C4-2B (cell line): ENCODE measurements around the gene IDUA.

Experiments used
- H3K27ac ChIP-seq: fragments of 450-650 bp; 2 replicates; pipeline ENCODE4 v1.5.1; 2017
- CTCF ChIP-seq: fragments of 450-650 bp; conservative IDR thresholded peaks from 2 replicates; pipeline ENCODE4 v1.5.1; 2017; ENCODE audit warnings: mild to moderate bottlenecking
- ZFX ChIP-seq: fragments of 450-650 bp; IDR thresholded peaks from 2 replicates; pipeline ENCODE4 v1.6.1; 2017

The IDUA gene

GRCh38 chr4:961351-962230, 25.3 kb upstream of the IDUA start:
- no peak for TF ChIP-seq ZFX
- no peak for TF ChIP-seq CTCF
- peak overlapping the region; percentile 91 for H3K27ac ChIP-seq

DNA sequence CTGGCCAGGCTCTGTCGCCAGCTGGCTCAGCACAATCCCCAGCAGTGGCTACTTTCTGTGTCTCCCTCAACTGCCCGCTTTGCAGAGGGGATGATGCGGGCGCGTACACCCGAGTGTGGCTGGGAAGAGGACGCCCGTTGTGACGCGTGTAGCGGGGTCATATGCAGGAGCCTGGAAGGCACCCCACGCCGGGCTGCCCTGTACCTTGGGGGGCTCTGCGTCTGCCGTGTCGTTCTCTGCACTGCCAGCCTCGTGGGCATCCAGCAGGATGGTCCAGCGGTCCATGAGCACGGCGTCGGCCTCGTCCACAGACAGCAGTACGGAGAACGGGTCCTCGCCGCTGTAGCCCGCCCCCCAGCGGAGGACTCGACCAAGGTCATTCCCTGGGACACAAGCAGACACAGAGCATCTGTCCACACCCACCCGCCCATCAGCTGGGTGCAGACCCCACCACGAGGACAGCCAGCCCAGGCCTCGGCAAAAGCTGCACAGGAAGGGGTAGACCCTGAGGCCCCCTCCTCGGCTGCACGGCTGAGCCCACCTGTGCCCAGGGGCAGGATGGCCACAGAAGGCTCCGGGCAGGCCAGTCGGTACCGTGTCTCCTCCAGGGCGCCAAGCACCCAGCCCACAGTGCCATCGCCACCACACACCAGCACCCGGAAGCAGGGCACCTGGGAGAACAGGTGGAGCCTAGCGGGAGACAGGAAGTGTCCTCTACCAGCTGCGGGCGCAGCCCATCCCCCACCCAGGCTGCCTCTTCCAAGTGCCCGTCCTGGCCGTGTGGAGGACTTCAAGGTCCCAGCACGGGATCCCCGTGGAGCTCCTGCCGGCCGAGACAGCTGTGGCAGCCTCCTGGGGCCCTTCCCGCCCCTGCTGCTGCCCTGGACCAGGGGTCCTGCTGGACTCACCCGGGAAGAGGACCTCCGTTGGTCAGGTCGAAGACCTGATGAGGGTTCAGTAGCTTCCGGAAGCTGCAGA, 24.3 kb upstream of the IDUA start:
- H3K27ac ChIP-seq: peak overlapping the region; percentile 91
- TF ChIP-seq CTCF: no peak; the same call in 1 of the 2 replicates
- no peak for TF ChIP-seq ZFX

DNA sequence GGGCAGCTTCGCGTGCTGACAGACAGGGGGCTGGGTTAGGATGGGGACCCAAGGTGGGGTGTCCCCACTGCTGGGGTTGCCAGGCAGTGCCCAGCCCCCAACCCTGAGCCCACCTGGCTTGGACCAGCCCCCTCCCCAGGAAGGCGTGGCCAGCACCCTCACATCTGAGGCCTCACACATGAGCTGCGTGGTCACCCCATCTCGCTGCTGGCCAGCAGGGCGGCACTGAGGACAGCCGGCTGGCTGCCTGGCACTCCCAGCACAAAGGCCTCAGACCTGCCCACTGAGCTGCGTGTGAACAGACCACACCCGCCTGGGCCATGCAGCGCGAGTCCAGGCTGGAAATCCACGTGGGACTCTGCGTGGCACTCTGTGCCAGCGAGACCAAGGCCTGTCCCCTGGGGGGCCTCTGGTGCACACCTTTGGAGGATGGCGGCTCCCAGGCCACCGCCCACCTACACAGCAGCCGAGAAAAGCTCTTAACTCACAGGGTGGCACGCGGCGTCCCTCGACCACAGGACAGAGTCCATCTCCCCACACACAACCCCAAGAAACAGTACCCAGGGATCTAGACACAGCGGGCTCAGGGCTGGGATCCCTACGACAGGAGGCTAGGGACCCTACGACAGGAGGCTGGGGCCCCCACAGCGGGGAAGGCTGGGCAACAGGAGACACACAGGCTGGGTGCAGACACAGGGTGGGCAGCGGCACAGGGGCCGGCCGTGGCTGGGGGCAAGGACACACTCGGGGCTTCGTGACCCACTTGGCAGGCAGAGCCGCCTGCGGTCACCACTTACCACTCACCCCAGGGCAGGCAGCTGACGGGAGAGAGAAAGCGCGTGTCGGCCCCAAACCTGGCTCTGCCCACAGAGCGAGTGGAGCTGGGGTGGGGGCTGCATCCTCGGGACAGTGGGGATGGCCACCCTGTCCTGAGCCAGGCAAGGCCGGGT, 23.3 kb upstream of the IDUA start:
- H3K27ac ChIP-seq: peak overlapping the region; percentile 91
- TF ChIP-seq CTCF: no peak
- TF ChIP-seq ZFX: 0 out of 2 replicates have a peak, but pooled peaks have one; percentile 3

DNA sequence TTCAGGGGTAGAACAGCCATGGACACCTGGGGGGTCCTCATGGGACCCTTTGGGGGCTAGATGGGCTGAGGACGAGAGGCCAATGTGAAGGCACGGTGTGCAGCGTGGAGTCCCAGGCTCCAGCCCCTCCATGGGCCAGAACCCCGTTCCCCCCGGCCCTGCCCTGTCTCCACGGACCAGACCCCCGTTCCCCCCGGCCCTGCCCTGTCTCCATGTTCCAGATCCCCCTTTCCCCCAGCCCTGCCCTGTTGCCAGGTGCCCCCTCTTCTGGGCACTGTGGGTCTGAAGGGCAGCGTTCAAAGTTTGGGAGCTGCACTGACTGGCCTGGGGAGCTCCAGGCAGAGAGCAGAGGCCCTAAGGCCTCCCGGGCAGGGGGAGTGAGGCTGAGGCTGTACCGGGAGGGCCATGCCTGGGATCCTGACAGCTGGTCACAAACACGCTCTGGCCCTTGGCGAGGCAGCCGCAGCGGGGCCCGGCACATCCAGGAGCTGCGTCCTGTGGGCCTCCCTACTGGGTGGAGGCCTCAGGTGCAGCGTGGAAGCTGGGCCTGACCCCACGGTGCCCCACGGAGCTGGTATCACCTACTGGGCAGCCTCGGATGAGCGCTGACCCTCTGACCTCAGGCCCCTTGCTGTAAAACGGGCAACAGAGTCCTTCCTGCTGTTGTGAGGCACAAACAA, 22.4 kb upstream of the IDUA start:
- TF ChIP-seq ZFX (no peak), CTCF (no peak)
- peak overlapping the region; percentile 91; the same call in 1 of the 2 replicates for H3K27ac ChIP-seq

DNA sequence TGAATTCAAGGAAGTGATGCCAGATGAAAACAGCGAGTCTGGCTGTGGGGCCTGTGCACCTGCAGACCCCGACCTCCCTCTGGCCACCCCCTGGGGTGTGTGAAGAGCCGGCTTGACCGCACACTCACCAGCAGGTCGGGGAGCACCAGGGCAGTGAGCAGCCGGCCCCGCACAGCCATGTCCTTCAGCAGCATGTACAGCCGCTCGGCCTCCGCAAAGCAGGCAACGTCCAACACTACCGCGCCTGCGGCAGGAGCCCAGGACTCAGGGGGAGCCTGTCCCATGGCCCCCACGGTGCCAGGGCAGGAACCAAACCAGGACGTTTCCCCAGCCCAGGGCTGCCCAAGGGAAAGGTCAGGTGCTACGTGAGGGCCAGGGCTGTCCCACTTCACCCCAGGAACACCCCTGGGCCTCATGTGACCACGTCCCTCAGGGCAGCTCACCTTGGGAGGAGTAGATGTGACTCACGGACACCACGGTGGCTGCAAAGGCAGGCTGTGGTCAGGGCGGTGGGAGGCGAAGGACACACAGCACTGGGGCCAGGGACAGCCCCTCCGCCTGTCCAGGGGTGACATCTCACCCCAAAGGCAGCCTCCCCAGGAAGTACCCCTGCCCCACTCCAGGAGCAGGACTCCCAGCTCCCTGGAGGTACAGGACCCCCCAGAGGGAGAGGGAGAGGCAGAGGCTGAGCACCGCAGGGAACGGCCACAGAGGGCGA, 21.6 kb upstream of the IDUA start:
- no peak overlapping the region; the same call in 1 of the 2 replicates for H3K27ac ChIP-seq
- TF ChIP-seq CTCF (no peak), ZFX (no peak)

GRCh38 chr4:965766-966134, 21.1 kb upstream of the IDUA start:
- TF ChIP-seq CTCF (no peak), ZFX (no peak)
- no peak overlapping the region for H3K27ac ChIP-seq
